Ovary (tissue), 9 donors: ENCODE measurements around the gene RNF180. TPM values are rescaled to one million over a fixed set of nuclear protein-coding genes. Genes with fewer than 3 reads are reported as not detected.

Source experiments
- DNase-seq, 5 donors: peaks; one replicate each; pipeline ENCODE4 v3.0.0-alpha.2; 2019 to 2020
- H3K27ac ChIP-seq, 2 donors: fragments of 200-600 bp; one replicate each; pipeline versions ENCODE4 v1.5.1 to v1.8.0; 2019 to 2022
- H3K27me3 ChIP-seq: fragments of 200-600 bp; one replicate; pipeline ENCODE4 v1.8.0; 2022
- H3K36me3 ChIP-seq: fragments of 200-600 bp; sonication (generic); one replicate; pipeline ENCODE4 v1.5.1; 2019
- H3K4me1 ChIP-seq: one replicate; pipeline ENCODE4 v1.8.1; 2013; ENCODE audit warnings: mild to moderate bottlenecking, moderate library complexity; ENCODE audit not compliant: insufficient read depth
- H3K4me3 ChIP-seq: fragments of 200-600 bp; sonication (generic); one replicate; pipeline ENCODE4 v1.5.1; 2017
- H3K9me3 ChIP-seq, 2 donors: fragments of 200-600 bp in 1 of 2; sonication (generic) in 1 of 2; one replicate each; pipeline versions ENCODE4 v1.5.1 to v1.8.1; 2013 to 2019; ENCODE audit warnings: mild to moderate bottlenecking in 1 of 2, moderate library complexity in 1 of 2
- CTCF ChIP-seq, 3 donors: fragments of 450-650 bp in 2 of 3; fragments of 200-600 bp in 1 of 3; IDR thresholded peaks; one replicate each; pipeline versions ENCODE4 v1.5.1 to v1.8.0; 2016 to 2022; ENCODE audit warnings: antibody characterized with exemption in 3 of 3, mild to moderate bottlenecking in 1 of 3
- EP300 ChIP-seq: sonication (generic); formaldehyde crosslinking; IDR thresholded peaks from one replicate; pipeline ENCODE4 v1.6.1; 2017; ENCODE audit warnings: antibody characterized with exemption
- POLR2A ChIP-seq: fragments of 450-650 bp; IDR thresholded peaks from one replicate; pipeline ENCODE4 v1.6.1; 2017; ENCODE audit warnings: antibody characterized with exemption, mild to moderate bottlenecking, moderate library complexity
- WGBS, 3 donors: extraction: QIAGEN DNeasy Blood & Tissue Kit in 1 of 3; methylation state at CpG; one replicate each; pipeline versions ENCODE4 v1.1.5 to v1.1.7; 2013 to 2017; 5-methylcytosine and 5-hydroxymethylcytosine counted together
- intact Hi-C, 4 donors: fragments of 100-400 bp; cut with DNase I; formaldehyde crosslinking; loops; one replicate each; pipeline versions ENCODE4 v1.11.0 to v1.15.1; 2022 to 2023
- polyA plus RNA-seq, 2 donors: library from polyadenylated mRNA; stranded (reverse); fragments of 200-250 nt in 1 of 2; fragments of 350-450 nt in 1 of 2; fragmentation: Illumina TruSeq in 1 of 2; extraction: RNeasy Lipid Tissue Mini Kit (QIAGEN cat#74804) in 1 of 2; gene quantifications; one replicate each; pipeline ENCODE4 v1.2.3, GENCODE V29; 2013 to 2014
- total RNA-seq, 7 donors: library from RNA; depleted of rRNA in 2 of 7; stranded (reverse); fragments of >200 nt in 2 of 7; fragmentation: NEBNext Ultra II Directional in 3 of 7; extraction: Animal tissue kit (Norgen Biotek cat#: 25700) in 3 of 7; gene quantifications; one replicate each; pipeline versions ENCODE4 v1.1.0 to v1.2.4, GENCODE V29; 2016 to 2023
- donor health status: DM: no; HTN: no; CAD: no; lungs with moderate emphysema.
- donor health status: DM: no; HTN: no; CAD: no.
- donor health status: Bipolar disorder and iron deficiency.
- donor health status: DM: yes; HTN: yes; CAD: no.
- donor health status: DM: no; HTN: no; CAD: no.
- donor health status: DM: yes; HTN: yes; CAD: no.

The RNF180 gene
- total and polyA plus RNA-seq, 9 donors = 5.2 to 26.9 (median 21.7) TPM

GRCh38 chr5:64298586-64298985, 132.9 kb downstream of the RNF180 start:
- no peak for DNase-seq
- intact Hi-C loops = no loop called here
- 95 to 100% (median 95%) methylated on average over 1 of the region's 1 CpG for WGBS, 3 donors
- Histone ChIP-seq H3K27ac (no peak overlapping the region), H3K4me3 (no peak overlapping the region), H3K36me3 (no peaks in the 10 kb centered on the region), H3K27me3 (no peaks in the 10 kb centered on the region), H3K4me1 (no peaks in the 10 kb centered on the region), H3K9me3 (no peaks in the 10 kb centered on the region)
- TF ChIP-seq CTCF (IDR thresholded peaks at IDR 0.05) (no peak), POLR2A (no peak), EP300 (no peak)

GRCh38 chr5:64299805-64300204, 134.2 kb downstream of the RNF180 start:
- Histone ChIP-seq H3K9me3 (no peaks in the 10 kb centered on the region), H3K4me1 (no peaks in the 10 kb centered on the region), H3K4me3 (no peak overlapping the region), H3K27ac (no peak overlapping the region), H3K36me3 (no peaks in the 10 kb centered on the region), H3K27me3 (no peaks in the 10 kb centered on the region)
- WGBS, 3 donors = 70 to 77% (median 76%) methylated on average over 2 of the region's 2 CpGs
- intact Hi-C loops = no loop called here
- no peak for TF ChIP-seq CTCF (IDR thresholded peaks at IDR 0.05)
- TF ChIP-seq POLR2A = no peak
- no peak for TF ChIP-seq EP300
- DNase-seq = no peak

- Histone ChIP-seq H3K36me3 (no peaks in the 10 kb centered on the region), H3K27ac (no peak overlapping the region), H3K27me3 (no peaks in the 10 kb centered on the region), H3K4me3 (no peak overlapping the region), H3K4me1 (no peaks in the 10 kb centered on the region), H3K9me3 (no peaks in the 10 kb centered on the region)
- TF ChIP-seq CTCF (IDR thresholded peaks at IDR 0.05) (no peak), POLR2A (no peak), EP300 (no peak)
- no peak for DNase-seq
- intact Hi-C loops = no loop called here
These were observed 135.9 kb downstream of the RNF180 start for GRCh38 chr5:64301566-64301965.

- intact Hi-C loops = no loop called here
- Histone ChIP-seq H3K27ac (no peak overlapping the region), H3K36me3 (no peaks in the 10 kb centered on the region), H3K27me3 (no peaks in the 10 kb centered on the region), H3K4me3 (no peak overlapping the region), H3K9me3 (no peaks in the 10 kb centered on the region), H3K4me1 (no peaks in the 10 kb centered on the region)
- DNase-seq = no peak
- TF ChIP-seq EP300 (no peak), CTCF (IDR thresholded peaks at IDR 0.05) (no peak), POLR2A (no peak)
- WGBS, 3 donors = 31 to 47% (median 37%) methylated on average over 1 of the region's 1 CpG
These were observed 142.5 kb downstream of the RNF180 start for GRCh38 chr5:64308135-64308534.

- Histone ChIP-seq H3K27me3 (no peaks in the 10 kb centered on the region), H3K36me3 (no peaks in the 10 kb centered on the region), H3K4me3 (no peak overlapping the region), H3K27ac (no peak overlapping the region), H3K9me3 (no peaks in the 10 kb centered on the region), H3K4me1 (no peaks in the 10 kb centered on the region)
- 86 to 90% (median 87%) methylated on average over 4 of the region's 4 CpGs for WGBS, 3 donors
- intact Hi-C loops = no loop called here
- no peak for DNase-seq
- TF ChIP-seq POLR2A = no peak
- TF ChIP-seq CTCF (IDR thresholded peaks at IDR 0.05) = no peak
- no peak for TF ChIP-seq EP300
These were observed 146.8 kb downstream of the RNF180 start for GRCh38 chr5:64312491-64312890.
